Measurements from ENCODE around the gene TNFAIP8L2.

TNFAIP8L2 gene

GRCh38 chr1:151199873-151200581 is 43.6 kb downstream of the TNFAIP8L2 start:
- no peak for TF ChIP-seq EGR1 (IDR thresholded peaks at IDR 0.05)
- TF ChIP-seq TEAD4 (IDR thresholded peaks at IDR 0.05): peak; percentile 8; the same call in 1 of the 2 replicates
- peak; percentile 85 for TF ChIP-seq CEBPB (IDR thresholded peaks at IDR 0.05)
- TF ChIP-seq USF1 (IDR thresholded peaks at IDR 0.05): no peak
